HepG2 (cell line): ENCODE measurements around the gene ALOX5AP. TPM values are rescaled to one million over a fixed set of nuclear protein-coding genes. Genes with fewer than 3 reads are reported as not detected.

Experiments
- ARNTL ChIP-seq: sonication (generic); formaldehyde crosslinking; IDR thresholded peaks from 2 replicates; pipeline ENCODE4 v1.4.0; 2020; ENCODE audit warnings: mild to moderate bottlenecking, missing genetic modification reagents
- ATF7 ChIP-seq, 2 experiments: fragments of 450-650 bp in 1 of 2; sonication (generic) in 1 of 2; formaldehyde crosslinking in 1 of 2; IDR thresholded peaks; 2 replicates each; pipeline versions ENCODE4 v1.4.0 to v1.6.1; 2016 to 2020; ENCODE audit warnings: antibody characterized with exemption in 1 of 2, mild to moderate bottlenecking in 1 of 2, missing genetic modification reagents in 1 of 2
- HMGXB3 ChIP-seq: sonication (generic); formaldehyde crosslinking; IDR thresholded peaks from 2 replicates; pipeline ENCODE4 v1.4.0; 2020; ENCODE audit warnings: missing genetic modification reagents, borderline replicate concordance
- KLF12 ChIP-seq: sonication (generic); formaldehyde crosslinking; IDR thresholded peaks from 2 replicates; pipeline ENCODE4 v1.4.0; 2020; ENCODE audit warnings: missing genetic modification reagents, borderline replicate concordance
- NRL ChIP-seq: sonication (generic); formaldehyde crosslinking; IDR thresholded peaks from 2 replicates; pipeline ENCODE4 v1.5.0; 2020; ENCODE audit warnings: missing genetic modification reagents, mild to moderate bottlenecking, moderate library complexity, borderline replicate concordance
- RBM39 ChIP-seq: fragments of 200-400 bp; formaldehyde crosslinking; IDR thresholded peaks from one replicate; pipeline ENCODE4 v1.6.1; 2018; ENCODE audit warnings: antibody characterized with exemption, mild to moderate bottlenecking, low read depth, low read length; ENCODE audit not compliant: poor library complexity, severe bottlenecking
- RXRA ChIP-seq: sonication (generic); formaldehyde crosslinking; IDR thresholded peaks from 2 replicates; pipeline ENCODE4 v1.5.1; 2020; ENCODE audit warnings: missing genetic modification reagents
- SALL1 ChIP-seq: sonication (generic); formaldehyde crosslinking; IDR thresholded peaks from 2 replicates; pipeline ENCODE4 v1.8.0; 2022; ENCODE audit warnings: mild to moderate bottlenecking, missing genetic modification reagents
- SPEN ChIP-seq: sonication (generic); formaldehyde crosslinking; IDR thresholded peaks from 2 replicates; pipeline ENCODE4 v1.5.1; 2020; ENCODE audit warnings: low read depth, mild to moderate bottlenecking, missing genetic modification reagents
- SYNCRIP ChIP-seq: fragments of 200-400 bp; formaldehyde crosslinking; IDR thresholded peaks from 2 replicates; pipeline ENCODE4 v1.6.1; 2018; ENCODE audit warnings: mild to moderate bottlenecking, low read depth, low read length; ENCODE audit not compliant: insufficient read depth
- YEATS2 ChIP-seq: sonication (generic); formaldehyde crosslinking; IDR thresholded peaks from 2 replicates; pipeline ENCODE4 v1.4.0; 2020; ENCODE audit warnings: missing genetic modification reagents, borderline replicate concordance
- ZFX ChIP-seq: sonication (generic); formaldehyde crosslinking; IDR thresholded peaks from 2 replicates; pipeline ENCODE4 v1.4.0; 2020; ENCODE audit warnings: mild to moderate bottlenecking, low read depth, missing genetic modification reagents, moderate library complexity
- ZNF3 ChIP-seq: IDR thresholded peaks from 2 replicates; pipeline ENCODE4 v1.7.0; 2017; ENCODE audit warnings: inconsistent platforms
- ZNF503 ChIP-seq: sonication (generic); formaldehyde crosslinking; IDR thresholded peaks from 2 replicates; pipeline ENCODE4 v1.4.0; 2020; ENCODE audit warnings: missing genetic modification reagents
- ZNF550 ChIP-seq: sonication (generic); formaldehyde crosslinking; IDR thresholded peaks from 2 replicates; pipeline ENCODE4 v1.4.0; 2020; ENCODE audit warnings: mild to moderate bottlenecking, missing genetic modification reagents, borderline replicate concordance
- ZNF572 ChIP-seq: sonication (generic); formaldehyde crosslinking; IDR thresholded peaks from 2 replicates; pipeline ENCODE4 v1.5.1; 2020; ENCODE audit warnings: mild to moderate bottlenecking, missing genetic modification reagents
- ZNF580 ChIP-seq: IDR thresholded peaks from 2 replicates; pipeline ENCODE4 v1.6.1; 2016; ENCODE audit warnings: low read depth, borderline replicate concordance
- ZNF644 ChIP-seq: IDR thresholded peaks from 2 replicates; pipeline ENCODE4 v1.6.1; 2016; ENCODE audit warnings: low read depth
- ZNF772 ChIP-seq: sonication (generic); formaldehyde crosslinking; IDR thresholded peaks from 2 replicates; pipeline ENCODE4 v1.5.0; 2020; ENCODE audit warnings: mild to moderate bottlenecking, missing genetic modification reagents
- polyA plus RNA-seq, 8 experiments: library from polyadenylated mRNA; depleted of rRNA in 3 of 8; stranded (reverse) in 7 of 8; unstranded in 1 of 8; fragments of >200 nt; fragmentation: Illumina TruSeq in 4 of 8; extraction: Trizol in 4 of 8; gene quantifications; 2 replicates each; pipeline versions ENCODE4 v1.2.1 to v1.2.3, GENCODE V29; 2011 to 2016; ENCODE audit warnings: low read depth in 4 of 8, missing spikeins in 1 of 8, mixed read lengths in 1 of 8; ENCODE audit not compliant: insufficient read depth in 1 of 8
- total RNA-seq, 5 experiments: library from RNA; depleted of rRNA; stranded (reverse); fragments of >200 nt; fragmentation: Illumina TruSeq; extraction: Trizol; gene quantifications; 2 replicates each; pipeline ENCODE4 v1.2.3, GENCODE V29; 2016; ENCODE audit warnings: low read depth in 1 of 5

Gene ALOX5AP
- total and polyA plus RNA-seq, 2 of the 13 experiments (the other 11 are each of a cell fraction or from before 2014, with no cell fraction given), result 0.97 to 1.2 TPM

GRCh38 chr13:30805132-30805537 is 69.8 kb downstream of the ALOX5AP start (continued):
- peak; percentile 45; the same call in 1 of the 2 replicates for TF ChIP-seq SPEN (CRISPR knock-in tag)
- no peak for TF ChIP-seq ZNF572
- TF ChIP-seq RXRA (CRISPR knock-in tag), result no peak; the same call in 1 of the 2 replicates
- no peak for TF ChIP-seq RBM39
- no peak for TF ChIP-seq ZNF3 (CRISPR knock-in tag)
- TF ChIP-seq ZNF580 (CRISPR knock-in tag), result no peak
- TF ChIP-seq YEATS2 (CRISPR knock-in tag), result no peak
- no peak for TF ChIP-seq ZFX (CRISPR knock-in tag)
- no peak for TF ChIP-seq KLF12 (CRISPR knock-in tag)
- 0 out of 2 replicates have a peak, but pooled peaks have one; percentile 35 for TF ChIP-seq ZNF772 (CRISPR knock-in tag)
- peak; percentile 54; the same call in 1 of the 2 replicates for TF ChIP-seq ZNF503 (CRISPR knock-in tag)
- no peak for TF ChIP-seq ZNF644 (CRISPR knock-in tag)
- no peak for TF ChIP-seq ZNF550 (CRISPR knock-in tag)
- no peak for TF ChIP-seq ARNTL (CRISPR knock-in tag)
- no peak for TF ChIP-seq SYNCRIP
- TF ChIP-seq ATF7 (IDR thresholded peaks at IDR 0.05), result no peak
- TF ChIP-seq ATF7 (CRISPR knock-in tag; IDR thresholded peaks at IDR 0.05), result no peak
- TF ChIP-seq NRL (CRISPR knock-in tag), result no peak
- peak; percentile 76 for TF ChIP-seq SALL1 (CRISPR knock-in tag)
- no peak for TF ChIP-seq HMGXB3 (CRISPR knock-in tag)
